K562 (cell line): ENCODE data around the gene BACH1. TPM values are rescaled to one million over a fixed set of nuclear protein-coding genes. Genes with fewer than 3 reads are reported as not detected.
A peak's percentile ranks its signal among the peaks of the same experiment; 100 is the strongest.

ENCODE experiments used
- L3MBTL2 ChIP-seq: fragments of 450-650 bp; IDR thresholded peaks from 2 replicates; pipeline ENCODE4 v1.6.1; 2016; ENCODE audit warnings: mild to moderate bottlenecking, moderate library complexity
- LEF1 ChIP-seq: fragments of 450-650 bp; IDR thresholded peaks from 2 replicates; pipeline ENCODE4 v1.6.1; 2016; ENCODE audit warnings: mild to moderate bottlenecking
- MCM7 ChIP-seq, 2 experiments: fragments of 450-650 bp; IDR thresholded peaks; 2 replicates each; pipeline ENCODE4 v1.6.1; 2016 to 2018
- NFRKB ChIP-seq: fragments of 450-650 bp; IDR thresholded peaks from 2 replicates; pipeline ENCODE4 v1.6.1; 2016; ENCODE audit warnings: low read depth
- POLR2AphosphoS5 ChIP-seq: IDR thresholded peaks from 2 replicates; pipeline ENCODE4 v1.6.1; 2011; ENCODE audit warnings: mild to moderate bottlenecking, low read depth, low read length, moderate library complexity; ENCODE audit not compliant: control insufficient read depth, insufficient read depth
- PTTG1 ChIP-seq: fragments of 450-650 bp; IDR thresholded peaks from 2 replicates; pipeline ENCODE4 v1.6.1; 2016; ENCODE audit warnings: low read depth, mild to moderate bottlenecking, missing genetic modification characterization, missing compliant biosample characterization
- RBM14 ChIP-seq: fragments of 200-400 bp; formaldehyde crosslinking; IDR thresholded peaks from 2 replicates; pipeline ENCODE4 v1.6.1; 2018; ENCODE audit warnings: low read depth, mild to moderate bottlenecking, low read length, moderate library complexity, borderline replicate concordance; ENCODE audit not compliant: insufficient read depth
- RBM17 ChIP-seq: fragments of 200-400 bp; formaldehyde crosslinking; IDR thresholded peaks from 2 replicates; pipeline ENCODE4 v1.6.1; 2017; ENCODE audit warnings: low read depth, mild to moderate bottlenecking, low read length, borderline replicate concordance
- RBM34 ChIP-seq: fragments of 200-400 bp; formaldehyde crosslinking; IDR thresholded peaks from 2 replicates; pipeline ENCODE4 v1.6.1; 2018; ENCODE audit warnings: low read length, borderline replicate concordance; ENCODE audit not compliant: insufficient read depth
- SMARCA4 ChIP-seq: fragments of 450-650 bp; IDR thresholded peaks from 2 replicates; pipeline ENCODE4 v1.6.1; 2016
- SMARCA5 ChIP-seq: fragments of 450-650 bp; IDR thresholded peaks from 2 replicates; pipeline ENCODE4 v1.6.1; 2016
- SRSF3 ChIP-seq: fragments of 200-400 bp; formaldehyde crosslinking; IDR thresholded peaks from 2 replicates; pipeline ENCODE4 v1.6.1; 2016; ENCODE audit warnings: mild to moderate bottlenecking, low read length, moderate library complexity; ENCODE audit not compliant: insufficient read depth
- ZFP1 ChIP-seq: fragments of 450-650 bp; formaldehyde crosslinking; IDR thresholded peaks from 2 replicates; pipeline ENCODE4 v1.4.0; 2020; ENCODE audit warnings: mild to moderate bottlenecking, mixed read lengths
- polyA plus RNA-seq, 8 experiments: library from polyadenylated mRNA; depleted of rRNA in 4 of 8; stranded (reverse) in 5 of 8; unstranded in 3 of 8; fragments of >200 nt; fragmentation: Nextera tagmentation in 2 of 8; fragmentation: Illumina TruSeq in 1 of 8; extraction: Ambion mirVana in 2 of 8; extraction: Trizol in 1 of 8; gene quantifications; 2 replicates each; pipeline versions ENCODE4 v1.2.1 to v1.2.3, GENCODE V29; 2011 to 2014; ENCODE audit warnings: inconsistent platforms in 1 of 8, missing spikeins in 1 of 8
- total RNA-seq, 7 experiments: library from RNA; depleted of rRNA in 6 of 7; stranded (reverse); fragments of >200 nt in 6 of 7; fragmentation: Illumina TruSeq in 2 of 7; extraction: Trizol in 2 of 7; gene quantifications; 2 replicates each; pipeline versions ENCODE4 v1.2.1 to v1.2.3, GENCODE V29; 2011 to 2021; ENCODE audit warnings: low replicate concordance in 1 of 7
- TF ChIP-seq, protein P1 (sequence below), 2 experiments: fragments of 450-650 bp in 1 of 2; sonication (generic) in 1 of 2; formaldehyde crosslinking; conservative IDR thresholded peaks; 2 replicates each; pipeline versions ENCODE4 v1.4.0 to v1.8.1; 2020 to 2022; ENCODE audit warnings: mild to moderate bottlenecking in 1 of 2, missing genetic modification reagents in 1 of 2
- TF ChIP-seq, protein P2 (sequence below): sonication (generic); formaldehyde crosslinking; IDR thresholded peaks from 2 replicates; pipeline ENCODE4 v1.8.0; 2022; ENCODE audit warnings: mild to moderate bottlenecking, missing genetic modification reagents
- TF ChIP-seq, protein P3 (sequence below): sonication (generic); formaldehyde crosslinking; IDR thresholded peaks from 2 replicates; pipeline ENCODE4 v1.8.0; 2022; ENCODE audit warnings: mild to moderate bottlenecking, low read depth, missing genetic modification reagents
- TF ChIP-seq, protein P4 (sequence below): sonication (generic); formaldehyde crosslinking; IDR thresholded peaks from 2 replicates; pipeline ENCODE4 v1.8.0; 2022; ENCODE audit warnings: mild to moderate bottlenecking, missing genetic modification reagents, borderline replicate concordance

BACH1 gene
- total and polyA plus RNA-seq, 9 of the 15 experiments (the other 6 are each of a cell fraction or from before 2014, with no cell fraction given), result 10.6 to 58.5 (median 28.6) TPM

DNA sequence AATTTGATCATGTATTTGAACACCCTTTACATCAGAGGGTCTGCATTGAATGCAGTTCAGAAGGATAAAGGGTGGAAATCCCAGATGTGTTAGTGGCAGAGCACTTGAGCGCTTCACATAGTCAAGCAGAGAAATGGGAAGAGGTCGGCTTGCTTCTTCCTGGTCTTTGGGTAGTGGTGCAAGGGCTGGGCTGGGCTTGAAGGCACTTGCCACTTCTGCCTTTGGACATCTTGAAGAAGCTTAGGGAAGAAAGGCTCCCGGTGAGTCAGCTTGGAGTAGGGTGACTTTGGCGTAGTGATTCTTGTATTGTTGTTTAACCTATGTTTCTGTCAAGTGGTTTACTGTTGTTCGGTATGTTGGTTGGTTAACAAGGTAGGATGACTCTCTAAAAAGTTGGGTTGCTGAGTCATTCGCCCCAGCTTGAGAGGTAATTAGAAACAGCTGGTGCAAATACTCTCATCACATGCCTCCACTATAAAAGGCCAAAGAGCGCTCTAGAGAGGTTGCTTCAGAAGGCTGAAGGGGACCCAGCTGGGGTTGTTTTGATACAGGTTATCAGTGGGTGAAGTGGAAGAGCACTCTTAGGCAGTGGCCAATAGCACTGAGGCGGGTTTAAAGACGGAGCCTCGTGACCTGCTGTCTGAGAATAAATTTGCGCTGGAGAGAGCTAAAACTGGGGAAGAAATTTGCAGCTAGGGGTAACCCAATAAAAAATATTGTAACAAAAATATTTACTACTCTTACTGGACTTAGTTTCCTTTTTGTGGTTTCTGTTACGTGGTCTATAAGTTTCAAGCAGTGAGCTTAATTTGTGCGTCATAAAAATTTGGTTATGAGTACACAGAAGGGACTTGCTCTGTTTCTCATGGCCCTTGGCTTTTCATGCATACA lies 1.4 kb downstream of the BACH1 start (continued):
- TF ChIP-seq, protein P1, sequence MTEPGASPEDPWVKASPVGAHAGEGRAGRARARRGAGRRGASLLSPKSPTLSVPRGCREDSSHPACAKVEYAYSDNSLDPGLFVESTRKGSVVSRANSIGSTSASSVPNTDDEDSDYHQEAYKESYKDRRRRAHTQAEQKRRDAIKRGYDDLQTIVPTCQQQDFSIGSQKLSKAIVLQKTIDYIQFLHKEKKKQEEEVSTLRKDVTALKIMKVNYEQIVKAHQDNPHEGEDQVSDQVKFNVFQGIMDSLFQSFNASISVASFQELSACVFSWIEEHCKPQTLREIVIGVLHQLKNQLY (CRISPR knock-in tag; conservative IDR thresholded peaks at IDR 0.05), result no peak
- peak; percentile 76 for TF ChIP-seq L3MBTL2
- TF ChIP-seq, protein P2, sequence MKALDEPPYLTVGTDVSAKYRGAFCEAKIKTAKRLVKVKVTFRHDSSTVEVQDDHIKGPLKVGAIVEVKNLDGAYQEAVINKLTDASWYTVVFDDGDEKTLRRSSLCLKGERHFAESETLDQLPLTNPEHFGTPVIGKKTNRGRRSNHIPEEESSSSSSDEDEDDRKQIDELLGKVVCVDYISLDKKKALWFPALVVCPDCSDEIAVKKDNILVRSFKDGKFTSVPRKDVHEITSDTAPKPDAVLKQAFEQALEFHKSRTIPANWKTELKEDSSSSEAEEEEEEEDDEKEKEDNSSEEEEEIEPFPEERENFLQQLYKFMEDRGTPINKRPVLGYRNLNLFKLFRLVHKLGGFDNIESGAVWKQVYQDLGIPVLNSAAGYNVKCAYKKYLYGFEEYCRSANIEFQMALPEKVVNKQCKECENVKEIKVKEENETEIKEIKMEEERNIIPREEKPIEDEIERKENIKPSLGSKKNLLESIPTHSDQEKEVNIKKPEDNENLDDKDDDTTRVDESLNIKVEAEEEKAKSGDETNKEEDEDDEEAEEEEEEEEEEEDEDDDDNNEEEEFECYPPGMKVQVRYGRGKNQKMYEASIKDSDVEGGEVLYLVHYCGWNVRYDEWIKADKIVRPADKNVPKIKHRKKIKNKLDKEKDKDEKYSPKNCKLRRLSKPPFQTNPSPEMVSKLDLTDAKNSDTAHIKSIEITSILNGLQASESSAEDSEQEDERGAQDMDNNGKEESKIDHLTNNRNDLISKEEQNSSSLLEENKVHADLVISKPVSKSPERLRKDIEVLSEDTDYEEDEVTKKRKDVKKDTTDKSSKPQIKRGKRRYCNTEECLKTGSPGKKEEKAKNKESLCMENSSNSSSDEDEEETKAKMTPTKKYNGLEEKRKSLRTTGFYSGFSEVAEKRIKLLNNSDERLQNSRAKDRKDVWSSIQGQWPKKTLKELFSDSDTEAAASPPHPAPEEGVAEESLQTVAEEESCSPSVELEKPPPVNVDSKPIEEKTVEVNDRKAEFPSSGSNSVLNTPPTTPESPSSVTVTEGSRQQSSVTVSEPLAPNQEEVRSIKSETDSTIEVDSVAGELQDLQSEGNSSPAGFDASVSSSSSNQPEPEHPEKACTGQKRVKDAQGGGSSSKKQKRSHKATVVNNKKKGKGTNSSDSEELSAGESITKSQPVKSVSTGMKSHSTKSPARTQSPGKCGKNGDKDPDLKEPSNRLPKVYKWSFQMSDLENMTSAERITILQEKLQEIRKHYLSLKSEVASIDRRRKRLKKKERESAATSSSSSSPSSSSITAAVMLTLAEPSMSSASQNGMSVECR, result peak; percentile 62; the same call in 1 of the 2 replicates
- TF ChIP-seq MCM7 (IDR thresholded peaks at IDR 0.05), result no peak
- no peak for TF ChIP-seq RBM17
- peak; percentile 76 for TF ChIP-seq SMARCA4
- TF ChIP-seq ZFP1 (CRISPR knock-in tag), result no peak
- TF ChIP-seq PTTG1 (tag), result no peak
- 0 out of 2 replicates have a peak, but pooled peaks have one; percentile 10 for TF ChIP-seq NFRKB
- no peak for TF ChIP-seq RBM14
- no peak for TF ChIP-seq SRSF3
- no peak for TF ChIP-seq SMARCA5
- TF ChIP-seq LEF1, result peak; percentile 79
- TF ChIP-seq, protein P3, sequence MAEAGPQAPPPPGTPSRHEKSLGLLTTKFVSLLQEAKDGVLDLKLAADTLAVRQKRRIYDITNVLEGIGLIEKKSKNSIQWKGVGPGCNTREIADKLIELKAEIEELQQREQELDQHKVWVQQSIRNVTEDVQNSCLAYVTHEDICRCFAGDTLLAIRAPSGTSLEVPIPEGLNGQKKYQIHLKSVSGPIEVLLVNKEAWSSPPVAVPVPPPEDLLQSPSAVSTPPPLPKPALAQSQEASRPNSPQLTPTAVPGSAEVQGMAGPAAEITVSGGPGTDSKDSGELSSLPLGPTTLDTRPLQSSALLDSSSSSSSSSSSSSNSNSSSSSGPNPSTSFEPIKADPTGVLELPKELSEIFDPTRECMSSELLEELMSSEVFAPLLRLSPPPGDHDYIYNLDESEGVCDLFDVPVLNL (CRISPR knock-in tag), result 0 out of 2 replicates have a peak, but pooled peaks have one; percentile 28
- TF ChIP-seq POLR2AphosphoS5, result peak; percentile 63
- TF ChIP-seq, protein P4, sequence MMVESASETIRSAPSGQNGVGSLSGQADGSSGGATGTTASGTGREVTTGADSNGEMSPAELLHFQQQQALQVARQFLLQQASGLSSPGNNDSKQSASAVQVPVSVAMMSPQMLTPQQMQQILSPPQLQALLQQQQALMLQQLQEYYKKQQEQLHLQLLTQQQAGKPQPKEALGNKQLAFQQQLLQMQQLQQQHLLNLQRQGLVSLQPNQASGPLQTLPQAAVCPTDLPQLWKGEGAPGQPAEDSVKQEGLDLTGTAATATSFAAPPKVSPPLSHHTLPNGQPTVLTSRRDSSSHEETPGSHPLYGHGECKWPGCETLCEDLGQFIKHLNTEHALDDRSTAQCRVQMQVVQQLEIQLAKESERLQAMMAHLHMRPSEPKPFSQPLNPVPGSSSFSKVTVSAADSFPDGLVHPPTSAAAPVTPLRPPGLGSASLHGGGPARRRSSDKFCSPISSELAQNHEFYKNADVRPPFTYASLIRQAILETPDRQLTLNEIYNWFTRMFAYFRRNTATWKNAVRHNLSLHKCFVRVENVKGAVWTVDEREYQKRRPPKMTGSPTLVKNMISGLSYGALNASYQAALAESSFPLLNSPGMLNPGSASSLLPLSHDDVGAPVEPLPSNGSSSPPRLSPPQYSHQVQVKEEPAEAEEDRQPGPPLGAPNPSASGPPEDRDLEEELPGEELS (CRISPR knock-in tag), result no peak
- TF ChIP-seq RBM34, result no peak
